GM19395 (cell line): ENCODE data around the gene MRPL17.
A peak's percentile ranks its signal among the peaks of the same experiment; 100 is the strongest.

Experiments
- ATAC-seq: cut with Tn5 transposase; IDR thresholded peaks from one replicate; pipeline ENCODE4 v1.9.1; 2021; ENCODE audit warnings: mild to moderate bottlenecking, moderate library complexity; ENCODE audit not compliant: unreplicated experiment

MRPL17 gene

GRCh38 chr11:6655020-6655789 lies 27.9 kb downstream of the MRPL17 start:
- ATAC-seq: no peak

DNA sequence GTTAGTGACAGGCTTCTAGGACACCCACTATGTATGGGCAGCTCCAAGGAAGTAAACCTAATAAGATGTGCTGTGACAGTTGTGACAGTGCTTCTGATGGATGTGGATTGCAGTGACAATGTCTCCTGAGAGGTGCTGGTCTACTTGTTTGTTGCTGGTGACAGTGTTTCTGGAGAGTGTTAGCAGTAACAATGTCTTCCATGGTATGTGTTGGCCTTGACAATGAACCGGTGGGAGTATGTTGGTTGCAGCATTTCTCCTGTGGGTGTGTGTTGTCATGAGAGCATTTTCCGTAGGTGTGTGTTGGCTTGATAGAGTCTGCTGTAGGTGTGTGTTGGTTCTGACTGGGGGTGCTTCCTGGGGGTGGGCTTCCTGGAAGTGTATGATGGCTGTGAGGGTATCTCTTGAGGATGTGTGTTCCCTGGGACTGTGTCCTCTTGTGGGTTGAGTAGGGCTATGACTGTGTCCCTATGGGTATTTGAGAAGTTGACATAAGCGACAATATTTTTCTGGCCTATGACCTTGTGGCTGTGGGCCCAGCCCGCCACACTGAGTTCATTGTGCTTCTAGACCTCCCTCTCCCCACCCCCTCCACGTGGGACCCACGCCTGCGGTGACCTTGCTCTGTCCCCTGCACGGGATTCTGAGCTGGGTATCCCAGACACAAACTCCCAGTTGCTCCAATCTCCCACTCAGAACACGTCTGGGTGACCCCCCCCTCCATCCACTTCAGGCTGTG lies 28.7 kb downstream of the MRPL17 start:
- no peak for ATAC-seq

- ATAC-seq: no peak
These were observed 29.5 kb downstream of the MRPL17 start for GRCh38 chr11:6653656-6654055.

DNA sequence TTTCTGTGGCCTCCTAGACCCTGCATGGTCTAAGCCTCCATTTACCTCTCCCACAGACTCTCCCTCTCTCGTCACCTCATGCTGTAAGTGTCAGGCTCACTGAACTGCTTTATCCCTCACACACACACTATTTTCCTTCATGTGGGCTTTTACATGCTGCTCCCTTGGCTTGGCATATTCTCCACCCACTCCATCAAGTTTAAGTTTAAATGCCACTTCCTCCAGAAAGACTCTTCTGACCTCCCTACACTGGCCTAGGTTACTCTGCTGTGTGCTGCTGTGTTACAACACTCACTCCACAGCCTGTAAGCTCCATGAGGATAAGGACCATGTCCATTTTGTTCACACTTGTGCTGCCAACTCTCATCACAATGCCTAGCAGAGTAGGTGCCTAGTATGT lies 30.0 kb downstream of the MRPL17 start:
- ATAC-seq: no peak

GRCh38 chr11:6652182-6652581 lies 31.0 kb downstream of the MRPL17 start:
- ATAC-seq: no peak

DNA sequence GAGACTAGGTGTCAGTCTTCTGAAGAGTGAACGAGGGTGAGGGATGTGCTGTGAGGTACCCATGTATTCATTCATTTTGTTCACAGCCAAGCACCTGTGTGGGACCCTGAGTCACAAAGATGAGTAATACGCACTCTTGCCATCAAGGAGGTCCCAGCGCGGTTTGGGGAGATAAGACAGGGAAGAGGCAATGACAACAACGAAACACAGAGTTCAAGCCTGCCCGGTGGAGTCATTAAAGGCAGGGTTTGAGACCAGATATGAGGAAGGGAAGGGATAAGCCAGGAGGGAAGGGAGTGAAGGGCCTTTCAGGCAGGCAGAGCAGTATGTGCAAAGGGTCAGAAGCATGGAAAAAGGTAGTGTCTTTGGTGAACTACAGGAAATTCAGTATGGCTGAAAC lies 32.2 kb downstream of the MRPL17 start:
- ATAC-seq: no peak

DNA sequence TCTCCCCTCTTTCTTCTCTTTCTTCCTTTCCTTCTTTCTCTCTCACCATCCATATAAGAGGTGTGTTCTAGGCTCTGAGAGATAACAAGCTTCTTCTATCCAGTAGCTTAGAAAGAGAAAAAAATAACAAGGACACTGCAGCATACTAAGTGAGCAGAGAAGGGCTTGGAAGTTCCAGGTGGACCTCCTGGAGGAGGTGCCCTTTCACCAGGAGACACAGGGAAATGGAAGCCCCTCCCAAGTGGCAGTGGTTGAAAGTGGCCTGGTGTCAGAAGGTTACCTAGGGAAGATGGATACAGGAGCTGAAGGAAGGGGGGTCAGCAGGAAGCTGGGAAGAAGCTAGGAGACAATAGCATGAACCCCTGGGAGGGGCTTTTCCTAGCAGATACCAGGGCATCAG lies 33.0 kb downstream of the MRPL17 start:
- no peak for ATAC-seq

GRCh38 chr11:6648501-6648900 lies 34.6 kb downstream of the MRPL17 start:
- no peak for ATAC-seq

GRCh38 chr11:6647836-6648235 lies 35.3 kb downstream of the MRPL17 start:
- no peak for ATAC-seq

- peak; percentile 96 for ATAC-seq
These were observed 36.0 kb downstream of the MRPL17 start for GRCh38 chr11:6646918-6647679.

DNA sequence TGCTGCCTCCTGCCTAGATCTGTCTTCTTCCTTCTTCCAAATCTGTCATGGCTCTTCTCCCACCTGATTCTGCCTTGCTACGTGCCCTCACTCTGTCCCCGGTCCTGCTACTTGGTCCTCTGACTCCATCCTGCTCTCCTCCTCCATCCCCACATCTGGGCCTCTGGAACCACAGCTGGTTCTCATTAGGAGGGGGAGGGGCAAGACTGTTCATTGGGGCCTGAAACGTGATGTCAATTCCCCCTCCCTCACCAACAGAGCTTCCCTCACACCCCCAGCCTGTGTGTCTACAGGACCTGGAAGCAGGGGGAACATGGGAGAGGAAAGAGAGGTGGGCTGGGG lies 36.6 kb downstream of the MRPL17 start:
- peak; percentile 29 for ATAC-seq

- no peak for ATAC-seq
These were observed 37.1 kb downstream of the MRPL17 start for GRCh38 chr11:6646071-6646470.

- no peak for ATAC-seq
These were observed 40.2 kb downstream of the MRPL17 start for GRCh38 chr11:6642957-6643356.

- no peak for ATAC-seq
These were observed 42.0 kb downstream of the MRPL17 start for GRCh38 chr11:6640985-6641701.

DNA sequence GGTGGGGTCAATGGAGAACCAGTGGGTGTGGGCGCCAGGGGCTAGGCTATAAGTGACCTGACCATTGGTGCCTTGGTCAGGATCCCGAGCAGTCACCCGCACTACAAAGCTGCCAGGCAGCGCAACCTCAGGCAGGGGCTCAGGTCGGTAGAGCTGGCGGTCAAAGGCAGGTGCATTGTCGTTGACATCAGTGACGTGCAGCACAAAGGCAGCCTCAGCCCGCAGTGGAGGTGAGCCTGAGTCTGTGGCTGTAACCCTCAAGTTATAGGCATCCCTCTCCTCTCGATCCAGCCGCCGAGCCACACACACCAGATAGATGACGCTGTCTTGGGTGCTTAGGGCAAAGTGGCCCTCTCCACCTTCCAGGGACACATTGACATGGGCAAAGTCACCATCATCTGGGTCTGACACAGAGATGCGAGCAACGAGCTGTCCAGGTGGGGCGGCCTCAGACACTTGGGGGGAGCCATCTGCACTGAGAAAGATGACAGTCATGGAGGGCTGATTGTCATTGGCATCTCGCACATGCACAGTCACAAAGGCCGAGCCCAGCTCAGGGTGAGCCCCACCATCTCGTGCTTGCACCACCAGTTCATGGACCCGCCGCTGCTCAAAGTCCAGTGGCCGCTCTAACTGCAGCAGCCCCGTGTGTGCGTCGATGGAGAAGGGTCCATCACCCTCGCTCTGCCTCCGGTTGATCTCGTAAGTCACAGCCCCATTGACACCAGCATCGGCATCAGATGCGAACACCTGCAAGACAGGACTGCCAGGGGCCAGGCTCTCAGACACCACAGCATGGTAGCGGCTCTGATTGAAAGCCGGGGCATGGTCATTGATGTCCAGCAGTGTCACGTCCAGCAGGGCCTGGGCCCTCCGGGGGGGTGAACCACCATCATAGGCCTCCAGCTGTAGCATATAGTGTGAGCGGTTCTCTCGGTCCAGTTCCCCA lies 42.8 kb downstream of the MRPL17 start:
- no peak for ATAC-seq

- ATAC-seq: no peak
These were observed 44.7 kb downstream of the MRPL17 start for GRCh38 chr11:6638429-6638828.

GRCh38 chr11:6637871-6638270 lies 45.3 kb downstream of the MRPL17 start:
- no peak for ATAC-seq

- ATAC-seq: no peak
These were observed 46.7 kb downstream of the MRPL17 start for GRCh38 chr11:6636480-6636879.

GRCh38 chr11:6635082-6635932 lies 47.8 kb downstream of the MRPL17 start:
- no peak for ATAC-seq
